SU-DHL-6 (cell line): ENCODE measurements around the gene ST8SIA4.

Experiments used
- H2AFZ ChIP-seq: fragments of 200-600 bp; sonication (generic); 2 replicates; pipeline ENCODE4 v1.6.1; 2014; ENCODE audit warnings: low read depth, mild to moderate bottlenecking, moderate library complexity, mixed read lengths, antibody characterized with exemption, low read length; ENCODE audit not compliant: severe bottlenecking
- H3F3A ChIP-seq: fragments of 200-600 bp; shearing (Covaris generic); 2 replicates; pipeline ENCODE4 v1.6.0; 2016; ENCODE audit warnings: antibody characterized with exemption, mild to moderate bottlenecking; ENCODE audit not compliant: insufficient read depth
- H3K27ac ChIP-seq: fragments of 200-600 bp; sonication (generic); 2 replicates; pipeline ENCODE4 v1.5.1; 2016; ENCODE audit warnings: low read depth, mild to moderate bottlenecking, low read length, moderate library complexity, mixed read lengths
- H3K27me3 ChIP-seq: fragments of 200-600 bp; sonication (generic), shearing (Covaris generic); 2 replicates; pipeline ENCODE4 v1.6.0; 2014; ENCODE audit warnings: mild to moderate bottlenecking, low read length
- H3K36me3 ChIP-seq: fragments of 200-600 bp; sonication (generic); 2 replicates; pipeline ENCODE4 v1.6.1; 2014; ENCODE audit warnings: mild to moderate bottlenecking, low read length, mixed read lengths
- H3K4me2 ChIP-seq: fragments of 300-600, 200-600 bp; shearing (Covaris generic), sonication (generic); 2 replicates; pipeline ENCODE4 v1.6.0; 2014; ENCODE audit warnings: low read length, low read depth, mild to moderate bottlenecking; ENCODE audit not compliant: poor library complexity, severe bottlenecking
- H3K4me3 ChIP-seq: fragments of 200-600 bp; sonication (generic); 2 replicates; pipeline ENCODE4 v1.5.1; 2014; ENCODE audit warnings: antibody characterized with exemption, low read length, mild to moderate bottlenecking, mixed read lengths; ENCODE audit not compliant: insufficient read depth, poor library complexity, severe bottlenecking
- H3K79me2 ChIP-seq: fragments of 200-600 bp; sonication (generic); 2 replicates; pipeline ENCODE4 v1.6.1; 2014; ENCODE audit warnings: mild to moderate bottlenecking, low read length, moderate library complexity; ENCODE audit not compliant: insufficient read depth
- H3K9ac ChIP-seq: fragments of 200-600 bp; sonication (generic); 2 replicates; pipeline ENCODE4 v1.7.0; 2014; ENCODE audit warnings: mild to moderate bottlenecking, low read length
- H3K9me2 ChIP-seq: fragments of 200-600 bp; sonication (generic); replicated peaks from 2 replicates; pipeline ENCODE4 v1.6.1; 2014; ENCODE audit warnings: low read length; ENCODE audit not compliant: insufficient read depth
- H3K9me3 ChIP-seq: fragments of 200-600 bp; sonication (generic); 2 replicates; pipeline ENCODE4 v1.6.1; 2014; ENCODE audit warnings: low read length, mixed read lengths; ENCODE audit not compliant: insufficient read depth
- H4K20me1 ChIP-seq: fragments of 200-600 bp; sonication (generic); 2 replicates; pipeline ENCODE4 v1.6.1; 2014; ENCODE audit warnings: low read depth, mild to moderate bottlenecking, antibody characterized with exemption, low read length, moderate library complexity, mixed read lengths
- EZH2phosphoT487 ChIP-seq: fragments of 200-600 bp; sonication (generic), shearing (Covaris generic); conservative IDR thresholded peaks from 2 replicates; pipeline ENCODE4 v1.6.1; 2018; ENCODE audit warnings: mild to moderate bottlenecking, antibody characterized with exemption, low read length, moderate library complexity, mixed read lengths
- TF ChIP-seq, protein P1 (sequence below): fragments of 200-600 bp; sonication (generic); IDR thresholded peaks from one replicate; pipeline ENCODE4 v1.5.1; 2017; ENCODE audit warnings: antibody characterized with exemption, mild to moderate bottlenecking, low read length, moderate library complexity; ENCODE audit not compliant: insufficient read depth, poor library complexity, severe bottlenecking

Gene ST8SIA4

DNA sequence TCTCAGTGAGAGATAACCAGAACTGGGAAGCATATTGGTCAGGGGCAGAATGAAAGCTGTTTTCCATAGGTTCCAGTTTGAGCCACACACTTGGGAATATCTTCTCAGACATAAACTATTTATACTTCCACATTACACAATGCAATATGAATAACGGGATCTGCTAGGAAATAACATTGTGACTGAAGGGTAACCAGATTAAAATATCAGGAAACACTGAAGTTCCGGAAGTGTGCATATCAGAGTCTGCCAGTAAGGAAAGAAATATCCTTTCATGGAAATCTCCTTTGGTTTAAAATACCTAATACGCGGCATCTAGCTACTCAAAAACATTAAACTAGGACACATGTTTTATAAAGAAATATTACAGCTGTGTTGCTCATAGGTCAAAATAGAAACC, 56.3 kb downstream of the ST8SIA4 start:
- peaks cover 34% of the 10 kb centered on the region for H3K36me3 ChIP-seq
- H2AFZ ChIP-seq = no peak overlapping the region
- no peak overlapping the region; the same call in 1 of the 2 replicates for H3K27ac ChIP-seq
- TF ChIP-seq, protein P1, sequence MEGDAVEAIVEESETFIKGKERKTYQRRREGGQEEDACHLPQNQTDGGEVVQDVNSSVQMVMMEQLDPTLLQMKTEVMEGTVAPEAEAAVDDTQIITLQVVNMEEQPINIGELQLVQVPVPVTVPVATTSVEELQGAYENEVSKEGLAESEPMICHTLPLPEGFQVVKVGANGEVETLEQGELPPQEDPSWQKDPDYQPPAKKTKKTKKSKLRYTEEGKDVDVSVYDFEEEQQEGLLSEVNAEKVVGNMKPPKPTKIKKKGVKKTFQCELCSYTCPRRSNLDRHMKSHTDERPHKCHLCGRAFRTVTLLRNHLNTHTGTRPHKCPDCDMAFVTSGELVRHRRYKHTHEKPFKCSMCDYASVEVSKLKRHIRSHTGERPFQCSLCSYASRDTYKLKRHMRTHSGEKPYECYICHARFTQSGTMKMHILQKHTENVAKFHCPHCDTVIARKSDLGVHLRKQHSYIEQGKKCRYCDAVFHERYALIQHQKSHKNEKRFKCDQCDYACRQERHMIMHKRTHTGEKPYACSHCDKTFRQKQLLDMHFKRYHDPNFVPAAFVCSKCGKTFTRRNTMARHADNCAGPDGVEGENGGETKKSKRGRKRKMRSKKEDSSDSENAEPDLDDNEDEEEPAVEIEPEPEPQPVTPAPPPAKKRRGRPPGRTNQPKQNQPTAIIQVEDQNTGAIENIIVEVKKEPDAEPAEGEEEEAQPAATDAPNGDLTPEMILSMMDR = no peak
- no peak for TF ChIP-seq EZH2phosphoT487
- no peak overlapping the region for H3K4me3 ChIP-seq
- H3K79me2 ChIP-seq = peaks cover 44% of the 10 kb centered on the region
- H3K4me2 ChIP-seq = no peak overlapping the region
- peaks cover 21% of the 10 kb centered on the region for H3F3A ChIP-seq
- H3K9me2 ChIP-seq = no peaks in the 10 kb centered on the region
- no peak overlapping the region for H3K9ac ChIP-seq
- H3K27me3 ChIP-seq = no peaks in the 10 kb centered on the region
- H3K9me3 ChIP-seq = no peaks in the 10 kb centered on the region
- H4K20me1 ChIP-seq = no peaks in the 10 kb centered on the region

GRCh38 chr5:100842080-100842479, 61.0 kb downstream of the ST8SIA4 start:
- Histone ChIP-seq H2AFZ (no peak overlapping the region), H3K79me2 (peaks cover 29% of the 10 kb centered on the region), H3K4me3 (no peak overlapping the region), H4K20me1 (no peaks in the 10 kb centered on the region), H3K36me3 (peaks cover 36% of the 10 kb centered on the region), H3K27me3 (no peaks in the 10 kb centered on the region), H3K9me2 (no peaks in the 10 kb centered on the region), H3K9me3 (no peaks in the 10 kb centered on the region), H3K4me2 (peak overlapping the region; percentile 45), H3K27ac (no peak overlapping the region), H3F3A (peaks cover 21% of the 10 kb centered on the region), H3K9ac (no peak overlapping the region)
- TF ChIP-seq, protein P1 = no peak
- no peak for TF ChIP-seq EZH2phosphoT487

- Histone ChIP-seq H3F3A (peaks cover 21% of the 10 kb centered on the region), H3K9me2 (no peaks in the 10 kb centered on the region), H3K79me2 (peaks cover 27% of the 10 kb centered on the region), H4K20me1 (no peaks in the 10 kb centered on the region), H3K27me3 (no peaks in the 10 kb centered on the region), H3K4me3 (no peak overlapping the region), H3K9me3 (no peaks in the 10 kb centered on the region), H2AFZ (no peak overlapping the region), H3K36me3 (peaks cover 38% of the 10 kb centered on the region), H3K9ac (peak overlapping the region; percentile 22; the same call in 1 of the 2 replicates), H3K27ac (peak overlapping the region; percentile 47; the same call in 1 of the 2 replicates), H3K4me2 (peak overlapping the region; percentile 45)
- TF ChIP-seq, protein P1 = no peak
- TF ChIP-seq EZH2phosphoT487 = no peak
Observed at GRCh38 chr5:100841358-100842076, 61.6 kb downstream of the ST8SIA4 start.
